GM21576 (cell line): Measurements from ENCODE around the gene GFPT2.

ENCODE experiments used
- ATAC-seq: cut with Tn5 transposase; IDR thresholded peaks from one replicate; pipeline ENCODE4 v1.9.1; 2021; ENCODE audit warnings: mild to moderate bottlenecking, moderate library complexity; ENCODE audit not compliant: unreplicated experiment

Gene GFPT2

DNA sequence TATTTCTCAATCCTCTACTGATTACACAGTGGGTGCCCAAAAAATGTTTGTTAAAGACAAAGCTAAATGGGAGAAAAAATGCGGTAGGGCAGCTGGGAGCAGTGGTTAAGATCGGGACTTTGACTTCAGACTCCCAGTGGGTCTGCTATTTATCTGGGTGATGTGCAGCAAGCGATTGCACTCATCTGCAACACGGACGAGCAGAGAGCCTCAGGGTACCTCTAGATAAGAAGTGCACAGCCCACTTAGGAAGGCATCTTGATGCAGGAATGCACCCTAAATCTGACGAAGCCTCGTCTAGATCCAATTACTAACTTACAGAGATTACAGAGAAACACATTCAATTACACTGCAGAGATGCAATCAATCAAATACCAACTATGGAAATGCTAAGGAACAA is 65.3 kb downstream of the GFPT2 start:
- ATAC-seq: no peak

DNA sequence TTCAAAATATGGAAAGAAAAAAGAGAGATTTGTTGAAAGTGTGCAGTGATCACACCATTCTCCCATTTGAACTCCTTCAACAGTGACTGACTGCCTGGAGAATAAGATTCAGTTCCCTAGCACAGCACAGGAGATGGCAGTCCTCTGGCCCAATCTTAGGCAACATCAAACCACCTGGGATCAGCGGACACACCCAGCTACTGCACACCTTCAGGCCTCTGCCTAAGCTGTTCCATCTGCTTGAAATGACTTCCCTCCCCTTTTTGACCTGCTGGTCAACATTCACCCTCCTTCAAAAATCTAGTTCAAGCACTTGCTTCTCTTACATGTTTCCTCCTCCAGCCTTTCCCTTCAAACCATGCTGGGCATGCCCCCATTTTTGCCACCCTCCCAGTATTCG is 65.7 kb downstream of the GFPT2 start:
- no peak for ATAC-seq

GRCh38 chr5:180284149-180284548 is 69.0 kb downstream of the GFPT2 start:
- ATAC-seq: no peak

GRCh38 chr5:180283026-180283615 is 70.0 kb downstream of the GFPT2 start:
- no peak for ATAC-seq

DNA sequence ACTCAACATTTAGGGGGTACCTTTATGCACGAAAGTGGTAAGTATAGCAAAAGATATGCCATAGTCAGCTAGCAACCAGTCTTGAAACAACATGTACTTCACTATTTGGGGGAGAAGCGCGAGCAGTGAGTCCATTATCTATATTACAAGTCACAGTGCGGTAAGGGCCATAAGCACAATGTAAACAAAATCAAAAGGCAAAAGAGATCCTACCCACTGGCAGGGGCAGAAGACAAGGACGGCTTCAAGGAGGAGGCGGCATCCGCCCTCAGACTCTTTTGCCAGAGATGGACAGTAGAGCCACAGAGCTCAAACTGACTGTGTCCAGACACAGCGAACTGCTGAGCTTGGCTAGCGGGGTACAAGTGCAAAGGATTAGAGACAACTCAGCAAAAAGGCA is 70.9 kb downstream of the GFPT2 start:
- no peak for ATAC-seq

GRCh38 chr5:180281706-180282105 is 71.4 kb downstream of the GFPT2 start:
- ATAC-seq: no peak

DNA sequence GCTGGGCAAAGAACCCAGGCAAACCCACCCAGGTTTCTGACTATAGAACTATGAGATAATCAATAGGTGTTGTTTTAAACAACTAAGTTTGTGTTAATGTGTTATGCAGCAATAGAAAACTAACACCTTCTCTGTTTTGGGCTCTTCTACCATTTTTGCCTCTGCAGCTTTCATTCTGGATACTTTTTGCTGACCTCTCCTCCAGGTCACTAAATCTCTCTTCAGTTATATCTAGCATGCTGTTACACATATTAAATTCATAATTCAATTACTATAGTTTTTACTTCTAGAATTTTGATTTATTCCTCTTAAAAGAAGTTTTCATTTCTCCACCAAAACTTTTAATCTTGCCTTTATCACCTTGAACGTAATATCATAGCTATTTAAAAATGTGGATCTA is 78.4 kb downstream of the GFPT2 start:
- no peak for ATAC-seq

- ATAC-seq: no peak
Measured at GRCh38 chr5:180271221-180271620, 81.9 kb downstream of the GFPT2 start.

- no peak for ATAC-seq
Measured at GRCh38 chr5:180259260-180259611, 93.9 kb downstream of the GFPT2 start.

- ATAC-seq: no peak
Measured at GRCh38 chr5:180253036-180253824, 99.9 kb downstream of the GFPT2 start.

DNA sequence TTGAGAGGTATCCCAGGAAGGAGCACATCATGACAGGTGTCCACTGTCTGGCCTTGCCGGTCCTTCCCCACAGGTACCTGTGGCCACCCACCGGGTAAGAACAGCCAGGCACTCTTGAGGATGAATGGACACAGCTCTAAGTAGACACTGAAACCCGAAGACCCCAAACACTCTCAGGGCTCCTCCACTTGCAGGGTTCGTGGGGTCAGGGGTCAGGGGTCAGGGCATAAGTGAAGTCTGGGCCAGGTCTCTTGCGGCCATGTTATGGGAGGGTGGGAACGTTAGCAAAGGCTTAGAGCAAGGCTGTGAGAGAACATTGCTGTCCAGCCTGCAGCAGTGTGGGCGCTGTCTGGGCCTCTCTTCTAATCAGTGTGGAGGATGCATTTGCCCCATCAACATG is 101.2 kb downstream of the GFPT2 start:
- ATAC-seq: no peak

DNA sequence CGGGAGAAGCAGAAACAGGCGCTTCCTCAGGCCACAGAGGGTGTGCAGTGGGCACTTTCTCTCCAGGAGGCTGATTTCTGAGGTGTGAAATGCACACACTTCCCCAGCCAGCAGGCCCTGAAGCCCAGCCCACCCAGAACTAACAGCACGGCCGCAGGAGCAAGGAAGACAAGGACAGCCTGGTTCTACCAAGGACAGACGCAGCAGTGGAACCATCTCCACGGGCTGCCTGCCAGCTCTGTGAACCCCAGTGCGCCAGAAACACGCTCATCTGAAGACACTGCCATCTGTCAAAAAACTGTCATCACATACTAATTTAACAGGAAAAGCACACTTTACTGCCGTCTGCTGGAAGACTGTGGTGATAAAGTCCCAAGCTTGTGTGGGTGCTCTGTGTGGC is 102.0 kb downstream of the GFPT2 start:
- ATAC-seq: no peak
